AG04449 (cell line): Measurements from ENCODE around the gene CHODL.

Experiments
- CTCF ChIA-PET: fragments of 350-600 bp; formaldehyde crosslinking; extraction: SDS; loops from one replicate; lab custom pipeline; 2021; ENCODE audit warnings: antibody characterized with exemption; lab: Yijun Ruan, JAX
- POLR2A ChIA-PET: fragments of 400-600, 350-600 bp; formaldehyde crosslinking; extraction: SDS; loops from one replicate; lab custom pipeline; 2020; ENCODE audit warnings: antibody characterized with exemption, inconsistent platforms; lab: Yijun Ruan, JAX
- DNase-seq: peaks from one replicate; pipeline ENCODE4 v3.0.0-alpha.2; 2010; ENCODE audit warnings: low read depth, low spot score
- H3K4me3 ChIP-seq: 2 replicates; pipeline ENCODE4 v1.5.1; 2011; ENCODE audit warnings: low read depth, mild to moderate bottlenecking, control low read depth, low read length
- CTCF ChIP-seq: IDR thresholded peaks from one replicate; pipeline ENCODE4 v1.5.1; 2011; ENCODE audit warnings: mild to moderate bottlenecking, moderate library complexity, low read length, control low read depth, inconsistent platforms; ENCODE audit not compliant: insufficient read depth; ENCODE audit errors: missing control alignments

The CHODL gene

DNA sequence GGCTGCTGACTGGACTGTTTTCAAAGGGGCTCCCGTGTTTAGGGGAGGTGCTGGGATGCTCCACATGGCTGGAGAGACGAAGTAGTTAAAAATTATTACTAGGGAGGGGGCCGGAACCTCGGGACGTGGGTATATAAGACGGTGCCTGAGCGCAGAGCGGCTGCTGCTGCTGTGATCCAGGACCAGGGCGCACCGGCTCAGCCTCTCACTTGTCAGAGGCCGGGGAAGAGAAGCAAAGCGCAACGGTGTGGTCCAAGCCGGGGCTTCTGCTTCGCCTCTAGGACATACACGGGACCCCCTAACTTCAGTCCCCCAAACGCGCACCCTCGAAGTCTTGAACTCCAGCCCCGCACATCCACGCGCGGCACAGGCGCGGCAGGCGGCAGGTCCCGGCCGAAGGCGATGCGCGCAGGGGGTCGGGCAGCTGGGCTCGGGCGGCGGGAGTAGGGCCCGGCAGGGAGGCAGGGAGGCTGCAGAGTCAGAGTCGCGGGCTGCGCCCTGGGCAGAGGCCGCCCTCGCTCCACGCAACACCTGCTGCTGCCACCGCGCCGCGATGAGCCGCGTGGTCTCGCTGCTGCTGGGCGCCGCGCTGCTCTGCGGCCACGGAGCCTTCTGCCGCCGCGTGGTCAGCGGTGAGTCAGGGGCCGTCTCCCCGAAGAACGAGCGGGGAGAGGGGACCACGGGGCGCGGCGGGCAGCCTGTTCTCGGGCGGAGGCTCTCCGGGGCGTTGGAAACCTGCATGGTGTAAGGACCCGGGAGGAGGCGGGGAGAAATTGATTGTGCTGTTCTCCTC is at the start of gene CHODL:
CHODL (plus strand) TSS at position 163 of the 793 bp plus-strand sequence; CDS start at position 554, 391 bp downstream.
- ChIA-PET POLR2A (no interaction called here), CTCF (no interaction called here)
- TF ChIP-seq CTCF, result no peak
- DNase-seq, result no peak
- H3K4me3 ChIP-seq, result no peak within 1 kb of the TSS

- POLR2A ChIA-PET, result no interaction called here
- no peak for TF ChIP-seq CTCF
- no peak overlapping the region for H3K4me3 ChIP-seq
- DNase-seq, result no peak
- CTCF ChIA-PET, result no interaction called here
Measured at GRCh38 chr21:18204931-18205330, 39.7 kb upstream of the CHODL start.

GRCh38 chr21:18218331-18218730 is 26.3 kb upstream of the CHODL start:
- CTCF ChIA-PET, result no interaction called here
- H3K4me3 ChIP-seq, result no peak overlapping the region
- POLR2A ChIA-PET, result no interaction called here
- no peak for DNase-seq
- no peak for TF ChIP-seq CTCF

DNA sequence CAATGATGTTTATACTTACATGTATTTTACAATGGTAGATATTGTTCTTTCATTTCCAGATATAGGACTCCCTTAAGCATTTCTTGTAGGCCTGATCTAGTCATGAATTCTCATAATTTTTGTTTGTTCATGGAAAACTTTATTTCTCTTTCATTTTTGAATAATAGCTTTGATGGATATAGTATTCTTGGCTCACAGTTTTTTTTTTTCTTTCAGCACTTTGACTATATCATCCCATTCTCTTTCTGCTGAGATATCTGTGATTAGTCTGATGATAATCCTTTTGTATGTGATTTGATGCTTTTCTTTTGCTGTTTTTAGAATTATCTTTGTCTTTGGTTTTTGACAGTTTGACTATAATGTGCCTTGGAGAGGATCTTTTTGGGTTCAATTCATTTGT is 24.1 kb upstream of the CHODL start:
- ChIA-PET POLR2A (no interaction called here), CTCF (no interaction called here)
- DNase-seq, result no peak
- H3K4me3 ChIP-seq, result no peak overlapping the region
- TF ChIP-seq CTCF, result no peak

GRCh38 chr21:18222346-18222745 is 22.3 kb upstream of the CHODL start:
- no peak for DNase-seq
- CTCF ChIA-PET, result no interaction called here
- no peak overlapping the region for H3K4me3 ChIP-seq
- TF ChIP-seq CTCF, result no peak
- POLR2A ChIA-PET, result interaction anchor here (0.6 kb wide), 1 partner anchor 29 kb away, joined by 3 read pairs; no protein-coding TSS in a partner anchor

- no peak overlapping the region for H3K4me3 ChIP-seq
- ChIA-PET CTCF (no interaction called here), POLR2A (no interaction called here)
- DNase-seq, result no peak
- no peak for TF ChIP-seq CTCF
Measured at GRCh38 chr21:18228060-18228739, 16.4 kb upstream of the CHODL start.
